HEK293 (cell line): ENCODE measurements around the gene LLGL2.

Experiments used
- CTCF ChIA-PET: fragments of 350-600 bp; formaldehyde crosslinking; extraction: SDS; loops from one replicate; lab custom pipeline; 2021; ENCODE audit warnings: antibody characterized with exemption; lab: Yijun Ruan, JAX
- POLR2A ChIA-PET: fragments of 300-600 bp; formaldehyde crosslinking; extraction: SDS; loops from one replicate; lab custom pipeline; 2020; ENCODE audit warnings: antibody characterized with exemption, inconsistent platforms; lab: Yijun Ruan, JAX
- H3K27ac ChIP-seq: fragments of 200-500 bp; sonication (Bioruptor generic); 2 replicates; pipeline ENCODE4 v1.5.1; 2014; ENCODE audit warnings: low read depth, low read length, control low read depth, inconsistent platforms; ENCODE audit errors: extremely low read depth
- H3K36me3 ChIP-seq, 2 experiments: fragments of 200-500 bp in 1 of 2; sonication (Bioruptor generic) in 1 of 2; 1 replicate in 1 of 2; 2 replicates in 1 of 2; pipeline ENCODE4 v1.5.1; 2014 to 2017; ENCODE audit warnings: inconsistent platforms in 2 of 2, low read length in 2 of 2; ENCODE audit not compliant: control insufficient read depth in 2 of 2, insufficient read depth in 1 of 2
- H3K4me1 ChIP-seq: fragments of 200-500 bp; sonication (Bioruptor generic); 2 replicates; pipeline ENCODE4 v1.5.1; 2014; ENCODE audit warnings: mild to moderate bottlenecking, low read length, inconsistent platforms; ENCODE audit not compliant: control insufficient read depth, insufficient read depth
- H3K4me3 ChIP-seq: 2 replicates; pipeline ENCODE4 v1.5.1; 2011; ENCODE audit warnings: low read depth, mild to moderate bottlenecking, control low read depth, low read length, moderate library complexity
- H3K9me3 ChIP-seq: fragments of 200-500 bp; sonication (Bioruptor generic); 2 replicates; pipeline ENCODE4 v1.5.1; 2014; ENCODE audit warnings: low read depth, low read length, inconsistent platforms; ENCODE audit not compliant: control insufficient read depth, insufficient read depth
- BCL11A ChIP-seq: fragments of 450-650 bp; formaldehyde crosslinking; IDR thresholded peaks from 2 replicates; pipeline ENCODE4 v1.5.1; 2016; ENCODE audit warnings: low read depth, missing biosample characterization, missing genetic modification characterization
- GLI2 ChIP-seq: fragments of 450-650 bp; formaldehyde crosslinking; IDR thresholded peaks from 2 replicates; pipeline ENCODE4; 2017; ENCODE audit warnings: missing biosample characterization, missing genetic modification characterization, low read depth, borderline replicate concordance
- GLIS1 ChIP-seq: fragments of 450-650 bp; formaldehyde crosslinking; IDR thresholded peaks from 2 replicates; pipeline ENCODE4 v1.5.1; 2016; ENCODE audit warnings: missing biosample characterization, missing genetic modification characterization
- GLIS2 ChIP-seq: fragments of 450-650 bp; formaldehyde crosslinking; IDR thresholded peaks from 2 replicates; pipeline ENCODE4 v1.5.1; 2016; ENCODE audit warnings: missing biosample characterization, missing genetic modification characterization
- KLF1 ChIP-seq: fragments of 450-650 bp; formaldehyde crosslinking; IDR thresholded peaks from 2 replicates; pipeline ENCODE4 v1.5.1; 2016; ENCODE audit warnings: missing biosample characterization, missing genetic modification characterization
- PBX3 ChIP-seq: sonication (generic); formaldehyde crosslinking; IDR thresholded peaks from 2 replicates; pipeline ENCODE4 v1.8.1; 2022; ENCODE audit warnings: mild to moderate bottlenecking, moderate library complexity, missing genetic modification reagents
- SP2 ChIP-seq: fragments of 450-650 bp; formaldehyde crosslinking; IDR thresholded peaks from 2 replicates; pipeline ENCODE4 v1.5.1; 2016; ENCODE audit warnings: missing biosample characterization, missing genetic modification characterization
- SP7 ChIP-seq: fragments of 450-650 bp; formaldehyde crosslinking; IDR thresholded peaks from 2 replicates; pipeline ENCODE4 v1.5.1; 2016; ENCODE audit warnings: missing biosample characterization, missing genetic modification characterization
- ZFHX2 ChIP-seq: fragments of 450-650 bp; formaldehyde crosslinking; conservative IDR thresholded peaks from 2 replicates; pipeline ENCODE4 v1.5.1; 2016; ENCODE audit warnings: missing biosample characterization, missing genetic modification characterization
- ZNF138 ChIP-seq: fragments of 450-650 bp; formaldehyde crosslinking; IDR thresholded peaks from 2 replicates; pipeline ENCODE4 v1.5.1; 2016; ENCODE audit warnings: missing biosample characterization, missing genetic modification characterization, borderline replicate concordance
- ZNF350 ChIP-seq: fragments of 450-650 bp; formaldehyde crosslinking; IDR thresholded peaks from 2 replicates; pipeline ENCODE4 v1.5.0; 2017; ENCODE audit warnings: missing biosample characterization, mild to moderate bottlenecking, missing genetic modification characterization
- ZNF426 ChIP-seq: fragments of 450-650 bp; formaldehyde crosslinking; IDR thresholded peaks from 2 replicates; pipeline ENCODE4 v1.5.1; 2017; ENCODE audit warnings: missing biosample characterization, missing genetic modification characterization, mild to moderate bottlenecking, inconsistent platforms, moderate library complexity
- ZNF449 ChIP-seq: fragments of 450-650 bp; formaldehyde crosslinking; IDR thresholded peaks from 2 replicates; pipeline ENCODE4 v1.5.1; 2017; ENCODE audit warnings: missing biosample characterization, mild to moderate bottlenecking, missing genetic modification characterization, moderate library complexity
- ZNF785 ChIP-seq: fragments of 450-650 bp; formaldehyde crosslinking; IDR thresholded peaks from 2 replicates; pipeline ENCODE4 v1.5.1; 2016; ENCODE audit warnings: missing biosample characterization, missing genetic modification characterization
- ZNF843 ChIP-seq: fragments of 450-650 bp; formaldehyde crosslinking; IDR thresholded peaks from 2 replicates; pipeline ENCODE4 v1.5.1; 2016; ENCODE audit warnings: missing biosample characterization, missing genetic modification characterization

The LLGL2 gene

GRCh38 chr17:75557075-75557851 lies 31.8 kb downstream of the LLGL2 start (continued):
- TF ChIP-seq ZNF350 (tag by site-specific recombination) = no peak
- no peak for TF ChIP-seq ZNF843
- TF ChIP-seq GLIS1 (tag by site-specific recombination) = peak; percentile 6
- no peak for TF ChIP-seq KLF1 (tag by site-specific recombination)
- TF ChIP-seq BCL11A = no peak
- peak; percentile 42; the same call in 1 of the 2 replicates for TF ChIP-seq GLIS2 (tag by site-specific recombination)
- TF ChIP-seq ZNF138 (tag by site-specific recombination) = no peak
- TF ChIP-seq GLI2 (tag by site-specific recombination) = no peak
- no peak for TF ChIP-seq PBX3 (CRISPR knock-in tag)
- no peak for TF ChIP-seq ZNF785 (tag by site-specific recombination)
- TF ChIP-seq SP7 (tag by site-specific recombination) = no peak
- TF ChIP-seq, all 188 proteins: peak for 7

GRCh38 chr17:75557852-75558665 lies 32.6 kb downstream of the LLGL2 start:
- ChIA-PET POLR2A (no interaction called here), CTCF (interaction anchor here (0.6 to 1.1 kb wide), 2 partner anchors 10 to 444 kb away, joined by 3 read pairs; no protein-coding TSS in a partner anchor)
- Histone ChIP-seq H3K4me1 (0 out of 2 replicates have a peak, but pooled peaks cover 5% of the 10 kb centered on the region), H3K4me3 (no peak overlapping the region), H3K9me3 (no peaks in the 10 kb centered on the region), H3K27ac (no peak overlapping the region), H3K36me3 (peaks cover 0 to 4% of the 10 kb centered on the region in 2 experiments; a peak in 1 of 3 replicates)
- TF ChIP-seq ZNF449 (tag by site-specific recombination) (peak; percentile 78; the same call in 1 of the 2 replicates), SP2 (tag by site-specific recombination) (no peak)

GRCh38 chr17:75558666-75559530 lies 33.4 kb downstream of the LLGL2 start:
- Histone ChIP-seq H3K27ac (no peak overlapping the region), H3K9me3 (no peaks in the 10 kb centered on the region), H3K4me1 (0 out of 2 replicates have a peak, but pooled peaks cover 5% of the 10 kb centered on the region), H3K4me3 (no peak overlapping the region), H3K36me3 (peaks cover 0 to 12% of the 10 kb centered on the region in 2 experiments; a peak in 1 of 3 replicates)
- CTCF ChIA-PET = interaction anchor here (0.6 to 1.3 kb wide), 3 partner anchors 11 to 445 kb away, joined by 3 to 5 read pairs (median 3); partner anchors contain the start of gene SMIM5
- TF ChIP-seq ZFHX2 (0 out of 2 replicates have a peak, but pooled peaks have one; percentile 21), ZNF426 (tag by site-specific recombination) (no peak), KLF1 (tag by site-specific recombination) (peak; percentile 47)
- POLR2A ChIA-PET = interaction anchor here (0.5 kb wide), 1 partner anchor 107 kb away, joined by 3 read pairs; no protein-coding TSS in a partner anchor
